GM23338 (cell line): ENCODE data around the gene CATSPERZ.

Experiments used
- CREB1 ChIP-seq: fragments of 250-450 bp; sonication (Bioruptor Pico); IDR thresholded peaks from 2 replicates; pipeline ENCODE4 v1.5.0; 2020; ENCODE audit warnings: low read depth, mild to moderate bottlenecking, moderate library complexity
- CTCF ChIP-seq, 2 experiments: fragments of 200-600 bp in 1 of 2; sonication (generic) in 1 of 2; conservative IDR thresholded peaks; 2 replicates each; pipeline versions ENCODE4 v1.5.1 to v1.6.1; 2016 to 2017; ENCODE audit warnings: antibody characterized with exemption in 2 of 2, low read depth in 2 of 2, mild to moderate bottlenecking in 2 of 2, moderate library complexity in 1 of 2
- ETS1 ChIP-seq: IDR thresholded peaks from 2 replicates; pipeline ENCODE4 v1.6.1; 2016; ENCODE audit warnings: antibody characterized with exemption
- EZH2 ChIP-seq: fragments of 200-600 bp; sonication (generic); IDR thresholded peaks from one replicate; pipeline ENCODE4 v1.8.0; 2017; ENCODE audit warnings: antibody characterized with exemption, mild to moderate bottlenecking, low read depth; ENCODE audit not compliant: unreplicated experiment
- EZH2phosphoT487 ChIP-seq: fragments of 200-600 bp; sonication (generic); IDR thresholded peaks from one replicate; pipeline ENCODE4 v1.8.1; 2018; ENCODE audit warnings: antibody characterized with exemption; ENCODE audit not compliant: unreplicated experiment
- NANOG ChIP-seq: IDR thresholded peaks from 2 replicates; pipeline ENCODE4 v1.6.1; 2016; ENCODE audit warnings: antibody characterized with exemption, borderline replicate concordance
- POLR2AphosphoS5 ChIP-seq: IDR thresholded peaks from 2 replicates; pipeline ENCODE4 v1.6.1; 2016; ENCODE audit warnings: antibody characterized with exemption, low read depth
- STAT1 ChIP-seq: IDR thresholded peaks from one replicate; pipeline ENCODE4 v1.6.1; 2016; ENCODE audit warnings: antibody characterized with exemption; ENCODE audit not compliant: unreplicated experiment
- ZNF331 ChIP-seq: fragments of 250-450 bp; sonication (Bioruptor Pico); IDR thresholded peaks from 2 replicates; pipeline ENCODE4 v1.5.0; 2020; ENCODE audit warnings: low read depth, mild to moderate bottlenecking, moderate library complexity

GRCh38 chr11:64291262-64291751 is 8.9 kb upstream of the CATSPERZ start, which contains the start of gene KCNK4:
- no peak for TF ChIP-seq CTCF (conservative IDR thresholded peaks at IDR 0.05; ENCODE audit: low read depth in 2 of 2)
- no peak for TF ChIP-seq POLR2AphosphoS5
- TF ChIP-seq EZH2: peak; percentile 87
- no peak for TF ChIP-seq NANOG
- no peak for TF ChIP-seq CREB1
- no peak for TF ChIP-seq ZNF331 (CRISPR knock-in tag)
- TF ChIP-seq STAT1: no peak
- no peak for TF ChIP-seq ETS1
- peak; percentile 64 for TF ChIP-seq EZH2phosphoT487
